Panc1 (cell line): ENCODE measurements around the gene B4GALT5. TPM values are rescaled to one million over a fixed set of nuclear protein-coding genes. Genes with fewer than 3 reads are reported as not detected.

Experiments used
- ATAC-seq: fragments of 200-7000 bp; cut with Tn5 transposase; 2 replicates; pipeline ENCODE4 v1.9.1; 2020; ENCODE audit warnings: mild to moderate bottlenecking, moderate library complexity
- BruUV-seq: library from RNA; stranded (reverse); fragments of 400-500 nt; replicated peaks from 2 replicates; lab custom pipeline; 2021; lab: Mats Ljungman, UMichigan
- CTCF ChIA-PET: fragments of 300-600 bp; sonication (Branson Sonifier 250); formaldehyde crosslinking; loops from one replicate; lab custom pipeline; 2022; ENCODE audit warnings: antibody characterized with exemption; lab: Charles Lee
- POLR2A ChIA-PET: fragments of 300-600 bp; sonication (Branson Sonifier 250); formaldehyde crosslinking; loops from one replicate; lab custom pipeline; 2022; ENCODE audit warnings: antibody characterized with exemption; lab: Charles Lee
- DNase-seq: peaks from one replicate; pipeline ENCODE4 v3.0.0-alpha.2; 2010; ENCODE audit warnings: low read depth, low spot score
- H3K27ac ChIP-seq: 2 replicates; pipeline ENCODE4 v1.5.1; 2011; ENCODE audit warnings: mild to moderate bottlenecking, low read length, inconsistent platforms
- H3K27me3 ChIP-seq: fragments of 200-500 bp; sonication (Bioruptor generic); 2 replicates; pipeline ENCODE4 v1.6.0; 2014; ENCODE audit warnings: low read length, inconsistent platforms; ENCODE audit not compliant: control insufficient read depth, insufficient read depth
- H3K36me3 ChIP-seq: fragments of 200-500 bp; sonication (Bioruptor generic); 2 replicates; pipeline ENCODE4 v1.5.1; 2014; ENCODE audit warnings: inconsistent platforms, mild to moderate bottlenecking, low read length, moderate library complexity; ENCODE audit not compliant: control insufficient read depth, insufficient read depth
- H3K4me1 ChIP-seq: 2 replicates; pipeline ENCODE4 v1.5.1; 2011; ENCODE audit warnings: inconsistent platforms, mild to moderate bottlenecking, low read length, moderate library complexity; ENCODE audit not compliant: control insufficient read depth, insufficient read depth
- H3K4me3 ChIP-seq, 2 experiments: 2 replicates each; pipeline ENCODE4 v1.5.1; 2011 to 2012; ENCODE audit warnings: low read depth in 2 of 2, low read length in 2 of 2, mild to moderate bottlenecking in 2 of 2, inconsistent platforms in 1 of 2, moderate library complexity in 1 of 2
- H3K9me3 ChIP-seq: fragments of 200-500 bp; sonication (Bioruptor generic); 2 replicates; pipeline ENCODE4 v1.5.1; 2014; ENCODE audit warnings: low read depth, mild to moderate bottlenecking, inconsistent platforms, low read length, moderate library complexity; ENCODE audit not compliant: control insufficient read depth, insufficient read depth
- POLR2AphosphoS5 ChIP-seq: IDR thresholded peaks from 2 replicates; pipeline ENCODE4 v1.6.1; 2012; ENCODE audit warnings: mild to moderate bottlenecking, low read depth, low read length, moderate library complexity
- REST ChIP-seq, 2 experiments: IDR thresholded peaks; 2 replicates each; pipeline ENCODE4 v1.6.1; 2011 to 2012; ENCODE audit warnings: low read depth in 2 of 2, control low read depth in 1 of 2, low read length in 1 of 2, mild to moderate bottlenecking in 1 of 2, moderate library complexity in 1 of 2; ENCODE audit not compliant: insufficient read depth in 1 of 2
- SIN3A ChIP-seq: IDR thresholded peaks from 2 replicates; pipeline ENCODE4 v1.6.1; 2012; ENCODE audit warnings: low read depth, mild to moderate bottlenecking, low read length, moderate library complexity, borderline replicate concordance; ENCODE audit not compliant: insufficient read depth
- TCF7L2 ChIP-seq: IDR thresholded peaks from 2 replicates; pipeline ENCODE4 v1.6.1; 2011; ENCODE audit warnings: mild to moderate bottlenecking, low read depth, low read length, inconsistent platforms
- in situ Hi-C: cut with HindIII; loops from 2 replicates; pipeline ENCODE4 v1.10.0; 2016; ENCODE audit warnings: low sequenced_read_pairs, low pct_unique_long_range_greater_than_20kb
- intact Hi-C: fragments of 100-400 bp; cut with micrococcal nuclease; formaldehyde crosslinking; loops from one replicate; pipeline ENCODE4 v1.10.0; 2022; ENCODE audit not compliant: unreplicated experiment
- total RNA-seq: library from RNA; stranded (reverse); gene quantifications from one replicate; pipeline ENCODE4 v1.2.1, GENCODE V29; 2021; ENCODE audit not compliant: unreplicated experiment
- TF ChIP-seq, protein P1 (sequence below): fragments of 450-650 bp; IDR thresholded peaks from 2 replicates; pipeline ENCODE4 v1.5.1; 2017; ENCODE audit warnings: mild to moderate bottlenecking

B4GALT5 gene
- total RNA-seq, 1 experiment from 2014 or later = 40.0 TPM

DNA sequence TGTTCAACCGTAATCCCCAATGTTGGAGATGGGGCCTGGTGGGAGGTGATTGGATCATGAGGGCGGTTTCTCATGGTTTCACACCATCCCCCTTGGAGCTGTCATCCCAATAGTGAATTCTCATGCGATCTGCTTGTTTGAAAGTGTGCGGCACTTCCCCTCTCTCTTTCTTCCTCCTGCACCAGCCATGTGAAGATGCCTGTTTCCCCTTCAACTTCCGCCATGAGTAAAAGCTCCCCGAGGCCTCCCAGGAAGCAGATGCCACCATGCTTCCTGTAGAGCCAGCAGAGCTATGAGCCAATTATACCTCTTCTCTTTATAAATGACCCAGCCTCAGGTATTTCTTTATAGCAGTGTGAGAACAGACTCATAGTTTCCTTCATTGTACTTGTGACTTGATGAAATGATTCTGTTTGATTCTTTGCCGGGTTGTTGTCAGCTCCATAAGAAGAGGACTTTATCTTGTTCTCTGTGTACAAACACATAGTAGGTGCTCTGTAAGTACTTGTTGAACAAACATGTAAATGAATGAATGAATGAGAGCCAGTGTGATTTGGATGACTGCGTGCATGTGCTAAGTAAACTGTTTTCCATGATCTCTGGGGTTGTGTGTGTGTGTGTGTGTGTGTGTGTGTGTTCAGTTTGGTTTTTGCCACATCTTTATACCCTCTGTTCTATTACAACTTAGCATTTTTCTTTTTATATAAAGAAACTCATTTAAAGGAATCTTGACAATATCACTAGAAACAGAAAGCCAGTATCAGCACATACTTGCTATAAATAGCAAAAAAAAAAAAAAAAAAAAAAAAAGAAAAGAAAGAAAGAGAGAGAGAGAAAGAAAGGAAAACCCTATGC lies 123.3 kb downstream of the B4GALT5 start:
- in situ Hi-C loops (no loop called here), intact Hi-C loops (no loop called here)
- Histone ChIP-seq H3K4me3 (no peak overlapping the region), H3K4me1 (peaks cover 16% of the 10 kb centered on the region), H3K27me3 (no peaks in the 10 kb centered on the region), H3K27ac (no peak overlapping the region), H3K36me3 (no peaks in the 10 kb centered on the region), H3K9me3 (no peaks in the 10 kb centered on the region)
- TF ChIP-seq REST (IDR thresholded peaks at IDR 0.05; ENCODE audit: insufficient read depth in 1 of 2, low read depth in 2 of 2, low read length in 1 of 2) (no peak), POLR2AphosphoS5 (no peak), TCF7L2 (no peak), SIN3A (no peak)
- TF ChIP-seq, protein P1, sequence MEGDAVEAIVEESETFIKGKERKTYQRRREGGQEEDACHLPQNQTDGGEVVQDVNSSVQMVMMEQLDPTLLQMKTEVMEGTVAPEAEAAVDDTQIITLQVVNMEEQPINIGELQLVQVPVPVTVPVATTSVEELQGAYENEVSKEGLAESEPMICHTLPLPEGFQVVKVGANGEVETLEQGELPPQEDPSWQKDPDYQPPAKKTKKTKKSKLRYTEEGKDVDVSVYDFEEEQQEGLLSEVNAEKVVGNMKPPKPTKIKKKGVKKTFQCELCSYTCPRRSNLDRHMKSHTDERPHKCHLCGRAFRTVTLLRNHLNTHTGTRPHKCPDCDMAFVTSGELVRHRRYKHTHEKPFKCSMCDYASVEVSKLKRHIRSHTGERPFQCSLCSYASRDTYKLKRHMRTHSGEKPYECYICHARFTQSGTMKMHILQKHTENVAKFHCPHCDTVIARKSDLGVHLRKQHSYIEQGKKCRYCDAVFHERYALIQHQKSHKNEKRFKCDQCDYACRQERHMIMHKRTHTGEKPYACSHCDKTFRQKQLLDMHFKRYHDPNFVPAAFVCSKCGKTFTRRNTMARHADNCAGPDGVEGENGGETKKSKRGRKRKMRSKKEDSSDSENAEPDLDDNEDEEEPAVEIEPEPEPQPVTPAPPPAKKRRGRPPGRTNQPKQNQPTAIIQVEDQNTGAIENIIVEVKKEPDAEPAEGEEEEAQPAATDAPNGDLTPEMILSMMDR = no peak
- DNase-seq (no peak), ATAC-seq (no peak)
- BruUV-seq = no TSS peak
- POLR2A ChIA-PET = interaction anchor here (0.6 to 0.7 kb wide), 2 partner anchors 12 to 33 kb away, joined by 3 to 5 read pairs; no protein-coding TSS in a partner anchor
- CTCF ChIA-PET = no interaction called here

DNA sequence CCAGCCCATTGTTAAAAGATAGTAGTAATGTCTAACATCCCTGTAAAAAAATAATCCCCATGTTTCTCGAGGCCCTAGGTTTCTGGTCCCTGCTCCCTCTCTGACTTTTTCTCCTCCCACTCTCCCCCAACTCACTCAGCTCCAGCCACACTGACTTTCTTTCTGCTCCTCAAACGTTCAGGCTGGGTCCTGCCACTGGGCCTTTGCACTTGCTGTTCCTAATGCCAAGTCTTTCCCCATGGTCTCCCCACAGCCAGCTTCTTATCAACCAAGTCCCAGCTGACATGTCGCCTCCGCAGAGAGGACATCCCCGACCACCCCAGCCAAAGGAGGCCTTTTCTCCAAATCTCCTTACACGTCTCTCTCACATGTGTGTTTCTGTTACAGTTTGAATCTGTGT lies 123.9 kb downstream of the B4GALT5 start:
- ChIA-PET POLR2A (interaction anchor here (0.6 to 0.7 kb wide), 2 partner anchors 11 to 33 kb away, joined by 3 to 5 read pairs; no protein-coding TSS in a partner anchor), CTCF (no interaction called here)
- Histone ChIP-seq H3K4me1 (peaks cover 20% of the 10 kb centered on the region), H3K9me3 (no peaks in the 10 kb centered on the region), H3K4me3 (no peak overlapping the region), H3K27me3 (no peaks in the 10 kb centered on the region), H3K27ac (no peak overlapping the region), H3K36me3 (no peaks in the 10 kb centered on the region)
- intact Hi-C loops (no loop called here), in situ Hi-C loops (no loop called here)
- no peak for ATAC-seq
- BruUV-seq = no TSS peak
- no peak for TF ChIP-seq TCF7L2
- TF ChIP-seq, protein P1 = no peak
- TF ChIP-seq SIN3A = no peak
- no peak for TF ChIP-seq REST (IDR thresholded peaks at IDR 0.05; ENCODE audit: insufficient read depth in 1 of 2, low read depth in 2 of 2, low read length in 1 of 2)
- TF ChIP-seq POLR2AphosphoS5 = no peak
- DNase-seq = no peak
